SK-N-SH treated with all-trans-retinoic acid at 6 μM for 48 hours (cell line): ENCODE measurements around the gene SVOP.
A peak's percentile ranks its signal among the peaks of the same experiment; 100 is the strongest.
"Not testable (repeated sequence)": the region's sequence is repeated elsewhere in the genome, so short reads cannot be mapped to it uniquely, and the experiment has no call there.

ENCODE experiments used
- ATAC-seq: fragments of 200-7000 bp; cut with Tn5 transposase; 3 replicates; pipeline ENCODE4 v1.9.1; 2020; ENCODE audit warnings: mild to moderate bottlenecking, moderate library complexity
- ARNTL ChIP-seq: fragments of 450-650 bp; formaldehyde crosslinking; IDR thresholded peaks from 2 replicates; pipeline ENCODE4 v1.5.0; 2020; ENCODE audit warnings: low read depth, mild to moderate bottlenecking, moderate library complexity, borderline replicate concordance
- BACH2 ChIP-seq: fragments of 250-450 bp; sonication (Bioruptor Pico); IDR thresholded peaks from 2 replicates; pipeline ENCODE4 v1.9.0; 2021; ENCODE audit warnings: mild to moderate bottlenecking, borderline replicate concordance
- CSDC2 ChIP-seq: fragments of 250-450 bp; sonication (Bioruptor Pico); IDR thresholded peaks from 2 replicates; pipeline ENCODE4 v1.5.0; 2020; ENCODE audit warnings: mild to moderate bottlenecking, moderate library complexity
- ESRRG ChIP-seq: fragments of 250-450 bp; sonication (Bioruptor Pico); IDR thresholded peaks from 2 replicates; pipeline ENCODE4 v1.6.1; 2021; ENCODE audit warnings: mild to moderate bottlenecking
- GLIS3 ChIP-seq: fragments of 250-450 bp; sonication (Bioruptor Pico); IDR thresholded peaks from 2 replicates; pipeline ENCODE4 v1.5.0; 2020; ENCODE audit warnings: mild to moderate bottlenecking, moderate library complexity
- ISL1 ChIP-seq: fragments of 250-450 bp; sonication (Bioruptor Pico); IDR thresholded peaks from 2 replicates; pipeline ENCODE4 v2.1.2; 2022; ENCODE audit warnings: mild to moderate bottlenecking, moderate library complexity
- OSR1 ChIP-seq: fragments of 250-450 bp; sonication (Bioruptor Pico); IDR thresholded peaks from 2 replicates; pipeline ENCODE4 v1.8.0; 2022; ENCODE audit warnings: moderate library complexity, mild to moderate bottlenecking, inconsistent platforms
- POU6F1 ChIP-seq: fragments of 250-450 bp; sonication (Bioruptor Pico); IDR thresholded peaks from 2 replicates; pipeline ENCODE4 v1.8.0; 2021; ENCODE audit warnings: low read depth, mild to moderate bottlenecking, moderate library complexity, borderline replicate concordance
- PPARA ChIP-seq: fragments of 250-450 bp; sonication (Bioruptor Pico); IDR thresholded peaks from 2 replicates; pipeline ENCODE4 v1.5.0; 2020; ENCODE audit warnings: mild to moderate bottlenecking, borderline replicate concordance
- RARB ChIP-seq: fragments of 250-450 bp; sonication (Bioruptor Pico); IDR thresholded peaks from 2 replicates; pipeline ENCODE4 v1.8.0; 2021; ENCODE audit warnings: mild to moderate bottlenecking, moderate library complexity
- SNAI2 ChIP-seq: fragments of 250-450 bp; sonication (Bioruptor Pico); IDR thresholded peaks from 2 replicates; pipeline ENCODE4 v1.5.0; 2020; ENCODE audit warnings: mild to moderate bottlenecking, moderate library complexity
- TCF4 ChIP-seq: fragments of 250-450 bp; sonication (Bioruptor Pico); IDR thresholded peaks from 2 replicates; pipeline ENCODE4 v1.8.0; 2021; ENCODE audit warnings: mild to moderate bottlenecking, moderate library complexity, borderline replicate concordance
- TOX ChIP-seq: fragments of 250-450 bp; sonication (Bioruptor Pico); IDR thresholded peaks from 2 replicates; pipeline ENCODE4 v1.8.0; 2021; ENCODE audit warnings: mild to moderate bottlenecking, moderate library complexity, borderline replicate concordance
- TSHZ2 ChIP-seq: fragments of 250-450 bp; sonication (Bioruptor Pico); IDR thresholded peaks from 2 replicates; pipeline ENCODE4 v1.5.0; 2020; ENCODE audit warnings: mild to moderate bottlenecking, moderate library complexity
- ZFP3 ChIP-seq: fragments of 250-450 bp; sonication (Bioruptor Pico); IDR thresholded peaks from 2 replicates; pipeline ENCODE4 v1.5.0; 2020; ENCODE audit warnings: mild to moderate bottlenecking, moderate library complexity
- ZFP30 ChIP-seq: fragments of 450-650 bp; formaldehyde crosslinking; IDR thresholded peaks from 2 replicates; pipeline ENCODE4 v1.5.0; 2022; ENCODE audit warnings: mild to moderate bottlenecking, moderate library complexity
- ZNF565 ChIP-seq: fragments of 450-650 bp; formaldehyde crosslinking; conservative IDR thresholded peaks from 2 replicates; pipeline ENCODE4 v1.5.0; 2020; ENCODE audit warnings: low read depth, mild to moderate bottlenecking, moderate library complexity
- ZNF8 ChIP-seq: fragments of 450-650 bp; formaldehyde crosslinking; IDR thresholded peaks from 2 replicates; pipeline ENCODE4 v1.5.0; 2020; ENCODE audit warnings: mild to moderate bottlenecking, moderate library complexity
- TF ChIP-seq, protein P1 (sequence below): fragments of 250-450 bp; sonication (Bioruptor Pico); IDR thresholded peaks from 2 replicates; pipeline ENCODE4 v1.5.1; 2020; ENCODE audit warnings: low read depth, mild to moderate bottlenecking, moderate library complexity
- TF ChIP-seq, protein P2 (sequence below): fragments of 250-450 bp; sonication (Bioruptor Pico); IDR thresholded peaks from 2 replicates; pipeline ENCODE4 v1.5.1; 2021; ENCODE audit warnings: mild to moderate bottlenecking, moderate library complexity

The SVOP gene

GRCh38 chr12:109052414-109053323 lies 31.8 kb upstream of the SVOP start, which contains the start of gene USP30:
TSS of gene USP30 (plus strand) at chr12:109052576. CDS start at chr12:109052679, 103 bp downstream.
- ATAC-seq = peak; percentile 97
- TF ChIP-seq OSR1 = no peak
- 0 out of 2 replicates have a peak, but pooled peaks have one; percentile 39 for TF ChIP-seq TSHZ2 (CRISPR knock-in tag)
- TF ChIP-seq, all 23 proteins: peak for 1

DNA sequence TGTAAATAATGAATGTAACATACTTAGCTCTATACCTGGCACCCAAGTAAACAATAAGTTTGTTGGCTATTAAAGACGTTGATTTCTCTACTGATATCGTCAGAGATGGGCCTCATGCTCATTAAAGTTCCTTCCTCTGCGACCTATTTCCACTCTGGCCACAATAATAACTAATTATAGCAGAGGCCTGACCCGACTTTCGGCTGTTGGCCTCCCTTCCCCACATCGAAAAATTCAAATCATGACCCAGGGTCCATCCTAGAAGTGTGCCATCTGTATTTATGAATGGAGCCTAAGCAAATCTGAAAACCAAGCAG lies 31.2 kb upstream of the SVOP start:
- ATAC-seq = no peak
- TF ChIP-seq ESRRG (CRISPR knock-in tag) (no peak), CSDC2 (CRISPR knock-in tag) (no peak), POU6F1 (CRISPR knock-in tag) (no peak), ZFP30 (CRISPR knock-in tag) (no peak), ARNTL (no peak), ISL1 (CRISPR knock-in tag) (no peak), ZFP3 (CRISPR knock-in tag) (no peak), GLIS3 (CRISPR knock-in tag) (no peak), ZNF565 (no peak), RARB (CRISPR knock-in tag) (no peak), TCF4 (CRISPR knock-in tag) (no peak), TOX (CRISPR knock-in tag) (no peak), OSR1 (no peak), BACH2 (CRISPR knock-in tag) (no peak), PPARA (CRISPR knock-in tag) (no peak), ZNF8 (no peak), SNAI2 (CRISPR knock-in tag) (no peak)
- TF ChIP-seq, protein P1, sequence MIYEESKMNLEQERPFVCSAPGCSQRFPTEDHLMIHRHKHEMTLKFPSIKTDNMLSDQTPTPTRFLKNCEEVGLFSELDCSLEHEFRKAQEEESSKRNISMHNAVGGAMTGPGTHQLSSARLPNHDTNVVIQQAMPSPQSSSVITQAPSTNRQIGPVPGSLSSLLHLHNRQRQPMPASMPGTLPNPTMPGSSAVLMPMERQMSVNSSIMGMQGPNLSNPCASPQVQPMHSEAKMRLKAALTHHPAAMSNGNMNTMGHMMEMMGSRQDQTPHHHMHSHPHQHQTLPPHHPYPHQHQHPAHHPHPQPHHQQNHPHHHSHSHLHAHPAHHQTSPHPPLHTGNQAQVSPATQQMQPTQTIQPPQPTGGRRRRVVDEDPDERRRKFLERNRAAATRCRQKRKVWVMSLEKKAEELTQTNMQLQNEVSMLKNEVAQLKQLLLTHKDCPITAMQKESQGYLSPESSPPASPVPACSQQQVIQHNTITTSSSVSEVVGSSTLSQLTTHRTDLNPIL (CRISPR knock-in tag) = no peak
- TF ChIP-seq, protein P2, sequence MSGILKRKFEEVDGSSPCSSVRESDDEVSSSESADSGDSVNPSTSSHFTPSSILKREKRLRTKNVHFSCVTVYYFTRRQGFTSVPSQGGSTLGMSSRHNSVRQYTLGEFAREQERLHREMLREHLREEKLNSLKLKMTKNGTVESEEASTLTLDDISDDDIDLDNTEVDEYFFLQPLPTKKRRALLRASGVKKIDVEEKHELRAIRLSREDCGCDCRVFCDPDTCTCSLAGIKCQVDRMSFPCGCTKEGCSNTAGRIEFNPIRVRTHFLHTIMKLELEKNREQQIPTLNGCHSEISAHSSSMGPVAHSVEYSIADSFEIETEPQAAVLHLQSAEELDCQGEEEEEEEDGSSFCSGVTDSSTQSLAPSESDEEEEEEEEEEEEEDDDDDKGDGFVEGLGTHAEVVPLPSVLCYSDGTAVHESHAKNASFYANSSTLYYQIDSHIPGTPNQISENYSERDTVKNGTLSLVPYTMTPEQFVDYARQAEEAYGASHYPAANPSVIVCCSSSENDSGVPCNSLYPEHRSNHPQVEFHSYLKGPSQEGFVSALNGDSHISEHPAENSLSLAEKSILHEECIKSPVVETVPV (CRISPR knock-in tag) = no peak

- ATAC-seq = not testable (repeated sequence)
Observed at GRCh38 chr12:109049794-109050193, 28.9 kb upstream of the SVOP start.

DNA sequence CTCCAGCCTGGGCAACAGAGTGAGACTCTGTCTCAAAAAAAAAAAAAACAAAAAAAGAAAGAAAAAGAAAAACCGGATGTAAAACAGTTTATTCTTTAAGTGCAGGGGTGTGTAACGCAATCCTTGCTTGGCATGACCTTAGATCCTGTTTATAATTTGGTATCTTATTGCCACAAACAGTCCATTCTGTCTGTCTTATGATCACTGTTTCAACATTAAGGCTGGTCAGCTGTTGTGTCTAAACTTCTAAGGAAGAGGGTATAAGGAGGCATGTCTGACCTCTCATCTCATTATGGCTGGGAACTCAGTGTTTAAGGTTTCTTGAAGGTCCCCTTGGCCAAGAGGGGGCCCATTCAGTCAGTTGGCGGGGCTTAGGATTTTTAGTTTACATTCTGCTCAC lies 27.8 kb upstream of the SVOP start:
- ATAC-seq = not testable (repeated sequence)
